Fibroblast of the aortic adventitia (primary cell): ENCODE measurements around the gene ELK4. TPM values are rescaled to one million over a fixed set of nuclear protein-coding genes. Genes with fewer than 3 reads are reported as not detected.

Experiments used
- DNase-seq: peaks from one replicate; pipeline ENCODE4 v3.0.0-alpha.2; 2010; ENCODE audit warnings: low read depth
- H3K4me3 ChIP-seq: 2 replicates; pipeline ENCODE4 v1.5.1; 2011; ENCODE audit warnings: low read depth, mild to moderate bottlenecking, control low read depth, low read length, moderate library complexity
- CTCF ChIP-seq: IDR thresholded peaks from 2 replicates; pipeline ENCODE4 v1.5.1; 2011; ENCODE audit warnings: mild to moderate bottlenecking, low read length, control low read depth, inconsistent platforms; ENCODE audit not compliant: insufficient read depth
- total RNA-seq: library from RNA; depleted of rRNA; stranded (reverse); fragments of >200 nt; gene quantifications from 2 replicates; pipeline ENCODE4 v1.2.3, GENCODE V29; 2012; ENCODE audit warnings: low replicate concordance

ELK4 gene
- total RNA-seq, 1 donor: 40.9 TPM

- DNase-seq: no peak
- H3K4me3 ChIP-seq: no peak overlapping the region
- no peak for TF ChIP-seq CTCF
These were observed 42.0 kb downstream of the ELK4 start for GRCh38 chr1:205589618-205590456.

- TF ChIP-seq CTCF: no peak
- no peak for DNase-seq
- no peak overlapping the region for H3K4me3 ChIP-seq
These were observed 42.8 kb downstream of the ELK4 start for GRCh38 chr1:205589046-205589445.

GRCh38 chr1:205588636-205589035 is 43.2 kb downstream of the ELK4 start:
- no peak overlapping the region for H3K4me3 ChIP-seq
- peak; percentile 75 for TF ChIP-seq CTCF
- peak; percentile 69 for DNase-seq

- H3K4me3 ChIP-seq: no peak overlapping the region
- DNase-seq: no peak
- TF ChIP-seq CTCF: no peak
These were observed 44.2 kb downstream of the ELK4 start for GRCh38 chr1:205587581-205587980.

- no peak for TF ChIP-seq CTCF
- no peak overlapping the region for H3K4me3 ChIP-seq
- no peak for DNase-seq
These were observed 45.7 kb downstream of the ELK4 start for GRCh38 chr1:205585835-205586785.

- no peak for TF ChIP-seq CTCF
- no peak for DNase-seq
These were observed 46.5 kb downstream of the ELK4 start for GRCh38 chr1:205585169-205585834.

More at GRCh38 chr1:205585169-205585834, 46.5 kb downstream of the ELK4 start:
- H3K4me3 ChIP-seq: no peak overlapping the region
